Lung microvascular endothelial cell (primary cell): ENCODE measurements around the gene SEPHS1. TPM values are rescaled to one million over a fixed set of nuclear protein-coding genes. Genes with fewer than 3 reads are reported as not detected.
"Not testable (repeated sequence)": the region's sequence is repeated elsewhere in the genome, so short reads cannot be mapped to it uniquely, and the experiment has no call there.

Source experiments
- DNase-seq, 2 donors: peaks; one replicate each; pipeline versions ENCODE4 v3.0.0 to v3.0.0-alpha.2; 2010; ENCODE audit warnings: low read depth in 2 of 2
- total RNA-seq: library from RNA; depleted of rRNA; stranded (reverse); fragments of >200 nt; gene quantifications from 2 replicates; pipeline ENCODE4 v1.2.1, GENCODE V29; 2014

SEPHS1 gene, protein sequence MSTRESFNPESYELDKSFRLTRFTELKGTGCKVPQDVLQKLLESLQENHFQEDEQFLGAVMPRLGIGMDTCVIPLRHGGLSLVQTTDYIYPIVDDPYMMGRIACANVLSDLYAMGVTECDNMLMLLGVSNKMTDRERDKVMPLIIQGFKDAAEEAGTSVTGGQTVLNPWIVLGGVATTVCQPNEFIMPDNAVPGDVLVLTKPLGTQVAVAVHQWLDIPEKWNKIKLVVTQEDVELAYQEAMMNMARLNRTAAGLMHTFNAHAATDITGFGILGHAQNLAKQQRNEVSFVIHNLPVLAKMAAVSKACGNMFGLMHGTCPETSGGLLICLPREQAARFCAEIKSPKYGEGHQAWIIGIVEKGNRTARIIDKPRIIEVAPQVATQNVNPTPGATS
- total RNA-seq, result 29.0 and 35.1 TPM in 2 replicates

DNA sequence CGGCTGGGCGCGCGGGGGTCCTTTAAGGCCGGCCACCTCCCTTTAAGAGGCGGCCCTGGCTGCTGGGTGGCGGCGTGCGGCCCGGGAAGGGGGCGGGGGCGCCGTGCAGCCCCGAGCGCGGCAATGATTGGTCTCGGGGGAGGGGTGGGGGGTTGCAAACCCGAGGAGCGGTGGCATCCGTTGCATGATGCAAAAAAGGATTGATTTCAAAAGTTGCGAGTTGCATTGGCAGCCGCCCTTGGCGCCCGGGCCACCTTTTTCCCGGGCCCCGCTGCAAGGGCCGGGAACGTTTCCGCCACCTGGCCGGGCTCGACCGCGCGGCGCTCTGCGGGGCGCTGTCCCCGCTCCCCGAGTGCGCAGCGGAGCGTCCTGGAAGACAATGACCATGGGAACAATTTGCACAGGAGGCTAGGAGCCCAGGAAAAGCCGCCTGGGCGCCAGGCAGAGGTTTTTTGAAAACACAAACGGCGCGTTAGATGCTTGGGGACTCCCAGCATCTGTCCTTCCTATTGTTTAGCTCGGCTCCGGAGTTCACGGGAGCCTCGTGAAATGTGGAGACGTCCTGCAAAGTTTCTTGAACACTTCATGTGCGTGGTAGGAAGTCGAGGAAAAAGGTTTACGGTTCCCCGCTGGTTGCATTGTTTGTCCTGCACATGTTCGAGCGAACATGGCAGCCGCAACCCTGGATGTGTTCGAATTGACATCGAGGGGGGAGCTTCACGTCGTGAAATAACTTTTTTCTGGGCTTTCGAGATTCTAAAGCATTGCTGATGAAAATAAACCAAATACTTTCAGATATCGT, at the start of gene SEPHS1:
TSS of gene SEPHS1 (minus strand) at position 78 of the 802 bp plus-strand sequence. CDS start 3,343 bp downstream, outside the sequence.
- peak; percentile 62 to 74 for DNase-seq

DNA sequence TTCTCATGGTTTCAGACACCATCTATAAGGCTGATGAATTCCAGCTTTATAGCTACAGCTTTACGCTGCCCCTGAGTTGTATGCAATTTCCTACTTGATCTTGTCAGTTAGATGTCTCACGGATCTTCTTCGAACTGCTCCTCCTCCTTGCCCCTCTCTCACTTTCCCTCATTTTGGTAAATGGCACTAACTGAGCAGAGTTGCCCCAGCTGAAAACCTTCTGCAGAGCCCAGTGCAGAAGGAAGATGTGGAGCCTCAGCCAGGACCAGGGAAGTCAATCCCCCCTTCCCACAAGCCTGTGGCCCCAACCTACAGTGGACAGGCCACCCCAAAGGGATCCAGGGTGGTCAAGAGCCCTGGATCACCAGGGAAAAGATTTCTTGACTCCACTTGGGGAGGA, 49.0 kb upstream of the SEPHS1 start:
- no peak for DNase-seq

DNA sequence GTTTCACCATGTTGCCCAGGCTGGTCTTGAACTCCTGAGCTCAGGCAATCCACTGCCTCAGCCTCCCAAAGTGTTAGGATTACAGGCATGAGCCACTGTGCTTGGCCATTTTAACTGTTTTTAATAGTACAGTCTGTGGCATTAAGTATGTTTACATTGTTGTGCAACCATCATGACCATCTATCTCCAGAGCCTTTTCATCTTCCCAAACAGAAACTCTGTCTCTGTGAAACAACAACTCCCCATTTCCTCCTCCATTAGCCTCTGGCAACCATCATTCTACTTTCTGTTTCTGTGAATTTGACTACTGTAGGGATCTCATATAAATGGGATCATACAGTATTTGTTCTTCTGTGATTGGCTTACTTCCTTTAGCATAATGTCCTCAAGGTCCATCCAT, 48.3 kb upstream of the SEPHS1 start:
- no peak for DNase-seq

DNA sequence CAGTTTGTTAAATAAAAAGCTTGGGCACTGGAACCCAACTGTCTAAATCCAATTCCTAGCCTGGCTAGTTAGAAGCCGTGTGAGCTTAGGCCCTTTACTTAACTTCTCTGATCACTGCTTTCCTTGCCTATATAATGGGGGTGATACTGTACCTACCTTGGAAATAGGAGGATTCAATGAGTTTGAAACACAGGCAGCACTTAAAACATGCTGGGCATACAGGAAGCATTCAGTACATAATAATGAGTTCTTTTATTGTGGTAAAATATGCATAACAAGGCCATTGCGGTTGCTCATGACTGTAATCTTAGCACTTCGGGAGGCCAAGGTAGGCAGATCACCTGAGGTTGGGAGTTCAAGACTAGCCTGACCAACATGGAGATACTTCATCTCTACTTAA, 47.4 kb upstream of the SEPHS1 start:
- DNase-seq, result no peak

DNA sequence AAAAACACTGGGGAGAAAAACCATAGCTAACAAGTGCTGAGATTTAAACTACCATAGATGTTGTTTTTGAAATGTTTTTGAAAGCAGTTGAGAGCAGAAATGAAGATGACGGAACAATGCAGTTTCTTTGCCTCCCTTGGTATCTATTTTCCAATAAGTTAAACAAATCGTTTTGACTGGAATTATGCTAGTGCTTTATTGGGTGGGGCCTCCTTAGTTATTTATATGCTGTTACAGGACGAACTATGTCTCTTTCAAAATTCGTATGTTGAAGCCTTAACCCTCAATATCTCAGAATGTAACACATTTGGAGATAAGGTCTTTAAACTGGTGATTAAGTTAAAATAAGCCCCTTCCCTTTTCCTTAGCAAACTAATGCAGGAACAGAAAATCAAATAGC, 45.5 kb upstream of the SEPHS1 start:
- DNase-seq, result no peak

DNA sequence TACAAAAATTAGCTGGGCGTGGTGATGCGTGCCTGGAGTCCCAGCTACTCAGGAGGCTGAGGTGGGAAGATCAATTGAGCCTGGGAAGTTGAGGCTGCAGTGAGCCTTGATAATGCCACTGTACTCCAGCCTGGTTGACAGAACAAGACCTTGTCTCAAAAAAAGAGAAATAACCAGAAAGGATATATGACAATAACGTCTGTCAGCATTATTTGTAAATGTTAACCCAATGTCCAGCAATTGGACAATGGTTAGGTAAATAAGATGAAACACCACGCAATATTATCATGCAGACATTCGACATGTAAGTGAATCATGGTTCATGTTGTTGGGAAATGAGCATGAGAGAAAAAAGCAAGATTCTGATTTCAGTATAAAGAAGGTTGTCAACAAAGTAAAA, 44.6 kb upstream of the SEPHS1 start:
- no peak for DNase-seq

DNA sequence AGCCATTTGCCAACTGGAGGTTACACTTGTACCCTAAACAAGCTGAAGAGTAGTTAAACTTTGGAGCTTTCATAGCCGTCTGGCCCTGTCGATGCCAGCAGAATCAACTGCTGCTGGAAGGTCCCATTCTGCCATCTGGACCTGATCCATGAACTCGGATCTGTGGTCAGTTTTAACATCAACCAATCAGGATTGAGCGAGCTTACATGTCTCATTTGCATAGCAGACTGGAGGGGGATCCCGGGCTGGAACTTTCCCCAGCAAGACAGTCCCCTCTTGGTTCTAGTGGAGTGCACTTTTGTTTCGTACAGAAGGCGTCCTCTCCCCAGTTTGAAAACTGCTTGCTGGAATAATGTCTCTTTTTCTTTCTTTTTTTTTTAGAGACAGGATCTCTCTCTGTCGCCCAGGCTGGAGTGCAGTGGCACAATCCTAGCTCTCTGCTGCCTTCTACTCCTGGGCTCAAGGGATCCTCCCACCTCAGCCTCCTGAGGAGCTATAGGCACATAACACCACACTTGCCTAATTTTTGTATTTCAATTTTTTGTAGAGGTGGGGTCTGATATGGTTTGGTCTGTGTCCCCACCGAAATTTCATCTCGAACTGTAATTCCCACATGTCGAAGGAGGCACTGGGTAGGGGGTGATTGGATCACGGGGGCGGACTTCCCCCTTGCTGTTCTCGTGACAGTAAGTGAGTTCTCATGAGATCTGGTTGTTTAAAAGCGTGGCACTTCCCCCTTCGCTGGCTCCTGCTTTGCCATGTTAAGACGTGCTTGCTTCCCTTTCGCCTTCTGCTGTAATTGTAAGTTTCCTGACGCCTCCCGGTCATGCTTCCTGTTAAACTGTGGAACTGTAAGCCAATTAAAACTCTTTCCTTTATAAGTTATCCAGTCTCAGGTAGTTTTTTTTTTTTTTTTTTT, 42.8 kb upstream of the SEPHS1 start:
- DNase-seq, result peak in 1 of 2 donors; percentile 44

DNA sequence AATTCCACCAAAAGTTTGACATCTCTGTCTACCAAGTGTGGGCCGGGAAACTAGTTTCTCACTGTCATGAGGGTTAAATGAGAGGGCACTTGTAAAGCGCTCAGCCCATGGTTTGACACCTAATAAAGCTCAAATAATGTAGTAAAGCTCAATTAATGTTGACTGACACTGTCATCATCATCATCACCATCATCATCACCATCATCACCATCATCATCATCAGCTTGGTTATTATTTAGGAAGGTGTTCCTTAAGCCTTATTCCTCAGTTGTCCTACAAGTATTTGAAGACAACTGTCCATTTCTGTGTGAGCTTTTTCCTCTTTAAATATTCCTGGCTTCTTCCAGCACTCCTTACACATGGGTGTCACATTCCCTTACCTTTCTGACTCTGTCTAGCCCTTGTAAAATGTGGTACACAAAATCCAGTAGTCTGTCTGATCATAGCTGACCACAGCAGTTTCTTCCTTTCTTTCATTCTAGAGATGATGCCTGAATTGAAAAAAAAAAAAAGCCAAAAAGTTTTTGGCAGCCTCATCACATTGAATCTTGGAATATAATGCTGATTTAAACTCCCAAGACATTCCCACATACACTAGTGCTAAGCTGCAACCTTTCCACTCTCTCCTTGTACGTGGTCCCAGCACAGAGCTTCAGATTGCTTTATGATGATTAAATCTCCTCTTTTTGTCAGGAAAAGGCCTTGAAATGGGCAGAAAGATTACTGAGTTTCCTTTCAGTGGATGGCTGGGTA, 40.6 kb upstream of the SEPHS1 start:
- DNase-seq, result no peak

DNA sequence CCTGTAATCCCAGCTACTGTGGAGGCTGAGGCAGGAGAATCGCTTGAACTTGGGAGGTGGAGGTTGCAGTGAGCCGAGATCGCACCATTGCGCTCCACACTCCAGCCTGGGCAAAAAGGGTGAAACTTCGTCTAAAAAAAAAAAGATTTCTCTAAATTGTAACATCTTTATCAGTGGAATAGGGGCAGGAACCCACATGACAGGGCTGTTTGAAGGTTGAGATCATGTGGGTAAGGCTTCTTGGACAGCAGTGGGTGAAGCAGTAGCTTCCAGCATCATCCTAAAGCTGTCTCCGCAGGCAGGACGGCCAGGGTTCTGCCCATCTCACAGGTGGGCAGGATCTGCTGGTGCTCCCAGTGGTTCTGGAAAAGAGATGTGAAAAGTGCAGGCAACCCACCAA, 37.9 kb upstream of the SEPHS1 start:
- DNase-seq, result no peak

DNA sequence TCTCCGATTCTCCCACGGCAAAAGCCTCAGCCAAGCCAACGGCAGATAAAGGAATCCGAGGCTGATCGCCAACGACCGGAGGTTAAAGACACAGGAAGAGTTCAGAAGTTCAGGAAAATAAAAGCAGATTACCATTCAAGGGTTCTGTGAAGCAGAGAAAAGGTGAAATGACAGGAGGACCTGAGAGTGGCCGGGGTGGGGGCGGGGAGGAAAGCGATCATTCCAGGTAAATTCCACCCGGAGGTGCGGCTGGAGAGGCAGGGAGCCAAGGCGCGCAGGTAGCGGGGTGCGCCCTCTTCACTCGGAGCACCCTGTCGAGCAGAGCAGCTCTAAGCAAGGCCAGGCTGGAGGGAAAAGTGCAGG, 35.3 kb upstream of the SEPHS1 start:
- DNase-seq, result no peak

DNA sequence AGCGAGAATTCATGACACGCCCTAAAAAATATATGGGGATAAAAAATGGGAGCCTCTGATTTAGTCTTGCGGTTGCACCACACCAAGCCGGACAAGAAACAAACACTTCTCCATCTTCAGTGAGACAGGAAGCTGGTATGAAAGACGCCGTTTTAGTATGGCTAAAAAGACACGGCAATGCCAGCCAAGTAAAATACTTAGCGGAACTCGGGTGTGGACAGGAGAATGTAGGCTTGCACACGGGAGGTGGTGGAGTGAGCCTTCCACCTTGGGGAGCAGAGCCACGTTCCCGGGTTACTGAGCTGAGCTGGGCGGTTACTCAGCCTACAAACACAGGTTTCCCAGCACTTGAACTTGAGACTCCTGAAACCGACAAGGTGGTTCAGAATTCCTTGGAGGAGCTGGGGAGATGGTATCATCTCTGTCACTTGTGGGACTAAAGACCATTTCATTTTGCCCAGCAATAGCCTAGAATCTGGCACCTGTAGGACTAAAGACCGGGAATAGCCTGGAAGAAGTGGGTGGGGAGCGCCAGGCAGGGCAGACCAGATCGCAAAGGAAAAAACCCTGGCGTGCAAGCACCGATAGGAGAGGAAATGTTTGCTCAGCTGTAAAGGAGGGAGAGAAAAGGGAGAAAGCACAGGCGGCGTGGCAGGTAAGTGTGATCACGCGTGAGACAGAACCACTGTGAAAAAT, 34.8 kb upstream of the SEPHS1 start:
- DNase-seq, result no peak

DNA sequence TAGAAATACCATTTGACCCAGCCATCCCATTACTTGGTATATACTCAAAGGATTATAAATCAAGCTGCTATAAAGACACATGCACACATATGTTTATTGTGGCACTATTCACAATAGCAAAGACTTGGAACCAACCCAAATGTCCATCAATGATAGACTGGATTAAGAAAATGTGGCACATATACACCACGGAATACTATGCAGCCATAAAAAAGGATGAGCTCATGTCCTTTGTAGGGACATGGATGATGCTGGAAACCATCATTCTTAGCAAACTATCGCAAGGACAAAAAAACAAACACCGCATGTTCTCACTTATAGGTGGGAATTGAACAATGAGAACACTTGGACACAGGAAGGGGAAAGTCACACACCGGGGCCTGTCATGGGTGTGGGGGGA, 31.0 kb upstream of the SEPHS1 start:
- not testable (repeated sequence) for DNase-seq

DNA sequence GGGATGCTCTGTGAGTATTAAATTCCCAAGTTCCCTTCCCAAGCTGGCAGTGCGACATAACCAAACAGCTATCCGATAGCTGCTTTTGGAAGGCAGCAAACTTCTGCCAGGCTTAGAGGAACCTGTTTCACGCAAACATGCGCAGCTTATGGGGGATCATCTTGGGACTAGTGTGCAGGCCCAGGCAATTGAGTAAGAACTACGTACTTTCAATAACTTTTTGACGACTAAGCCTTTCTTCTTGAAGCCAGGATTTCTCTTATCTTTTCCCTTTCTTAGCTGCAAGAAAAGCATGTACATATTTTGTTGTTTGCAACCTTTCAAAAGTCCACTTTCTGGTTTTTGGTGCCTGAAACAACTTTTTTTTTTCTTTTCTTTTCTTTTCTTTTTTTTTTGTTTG, 28.7 kb upstream of the SEPHS1 start:
- DNase-seq, result no peak

DNA sequence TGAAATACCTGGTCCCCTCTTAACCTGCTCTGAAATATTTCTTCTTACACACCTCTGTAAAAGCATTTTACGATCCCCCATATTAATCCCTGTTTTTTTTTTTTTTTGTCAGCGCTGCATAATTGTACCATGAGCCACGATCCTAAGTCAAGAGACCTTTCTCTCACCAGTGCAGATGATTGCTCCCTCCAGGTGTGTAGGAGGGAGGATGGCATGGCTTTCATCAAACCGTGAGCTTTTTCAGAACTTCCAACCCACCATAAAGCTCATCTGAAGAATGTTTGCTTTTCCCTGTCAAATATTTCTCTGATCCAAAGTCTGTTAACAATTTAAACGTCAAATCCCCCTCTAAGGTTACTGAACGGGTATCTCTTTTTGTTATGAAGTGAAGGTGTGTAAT, 28.2 kb upstream of the SEPHS1 start:
- no peak for DNase-seq

DNA sequence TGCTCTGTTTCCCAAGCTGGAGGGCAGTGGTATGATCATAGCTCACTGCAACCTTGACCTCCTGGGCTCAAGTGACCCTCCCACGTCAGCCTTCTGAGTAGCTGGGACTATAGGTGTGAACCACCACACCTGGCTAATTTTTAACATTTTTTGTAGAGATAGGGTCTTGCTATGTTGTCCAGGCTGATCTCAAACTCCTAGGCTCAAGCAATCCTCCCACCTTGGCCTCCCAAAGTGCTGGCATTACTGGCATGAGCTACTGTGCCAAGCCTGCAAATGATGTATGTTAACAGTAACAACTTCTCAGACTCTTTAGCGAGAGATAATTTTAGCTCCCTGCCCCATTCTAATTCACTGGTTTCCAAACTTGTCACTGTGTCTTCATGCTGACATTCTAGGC, 27.7 kb upstream of the SEPHS1 start:
- DNase-seq, result no peak

DNA sequence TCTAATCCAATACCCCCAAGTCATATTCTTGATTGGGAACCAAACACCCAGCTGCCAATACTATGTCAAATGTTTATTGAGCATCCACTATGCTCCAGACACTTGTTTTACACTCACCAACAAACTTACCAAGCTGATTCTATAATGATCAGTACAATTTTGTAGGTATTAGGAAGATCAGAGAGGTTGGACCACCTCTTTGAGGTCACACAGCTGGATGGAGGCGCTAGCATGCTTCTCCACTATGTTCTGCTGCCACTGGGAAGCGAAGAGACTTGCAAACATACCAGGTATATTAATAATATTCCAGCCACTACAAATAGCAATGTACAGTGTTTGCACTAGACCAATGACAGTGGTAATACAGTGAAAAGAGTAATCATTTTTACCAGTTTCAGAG, 25.6 kb upstream of the SEPHS1 start:
- no peak for DNase-seq

DNA sequence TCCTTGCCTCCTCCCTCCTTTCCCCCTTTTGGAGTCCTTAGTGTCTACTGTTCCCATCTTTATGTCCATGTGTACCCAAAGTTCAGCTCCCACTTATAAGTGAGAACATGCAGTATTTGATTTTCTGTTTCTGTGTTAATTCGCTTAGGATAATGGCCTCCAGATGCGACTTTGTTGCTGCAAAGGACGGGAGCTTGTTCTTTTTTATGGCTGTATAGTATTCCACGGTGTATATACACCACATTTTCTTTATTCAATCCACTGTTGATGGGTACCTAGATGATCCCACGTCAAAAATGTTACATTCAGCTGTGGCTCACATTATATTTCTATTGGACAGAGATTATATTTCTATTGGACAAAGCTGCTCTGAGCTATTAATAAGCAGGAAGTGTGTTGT, 24.4 kb upstream of the SEPHS1 start:
- no peak for DNase-seq

DNA sequence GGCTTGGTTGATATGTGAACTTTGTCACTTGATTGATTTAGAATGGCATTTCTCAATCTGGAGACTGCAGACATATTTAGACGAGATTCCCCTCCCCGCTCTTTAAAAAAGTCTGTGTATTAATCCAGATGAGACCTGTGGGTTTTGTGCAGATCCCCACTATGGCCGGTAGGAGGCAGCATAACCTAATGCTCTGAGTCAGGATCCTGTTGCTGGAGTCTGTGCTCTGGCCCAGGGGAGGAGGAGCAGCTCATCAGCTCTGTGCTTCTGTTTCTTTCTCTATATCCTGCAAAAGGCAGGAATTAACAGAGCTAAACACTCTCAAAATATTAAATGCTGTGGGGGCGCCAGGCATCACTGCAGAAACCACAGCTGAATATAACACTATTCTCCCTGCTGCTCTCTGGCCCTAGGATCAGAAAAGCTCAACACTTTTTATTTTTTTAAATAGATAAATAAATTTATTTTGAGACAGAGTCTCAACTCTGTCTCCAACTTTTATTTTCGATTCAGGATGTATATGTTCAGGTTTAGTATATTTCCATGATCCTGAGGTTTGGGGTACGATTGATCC, 23.9 kb upstream of the SEPHS1 start:
- DNase-seq, result peak; percentile 85 to 89

DNA sequence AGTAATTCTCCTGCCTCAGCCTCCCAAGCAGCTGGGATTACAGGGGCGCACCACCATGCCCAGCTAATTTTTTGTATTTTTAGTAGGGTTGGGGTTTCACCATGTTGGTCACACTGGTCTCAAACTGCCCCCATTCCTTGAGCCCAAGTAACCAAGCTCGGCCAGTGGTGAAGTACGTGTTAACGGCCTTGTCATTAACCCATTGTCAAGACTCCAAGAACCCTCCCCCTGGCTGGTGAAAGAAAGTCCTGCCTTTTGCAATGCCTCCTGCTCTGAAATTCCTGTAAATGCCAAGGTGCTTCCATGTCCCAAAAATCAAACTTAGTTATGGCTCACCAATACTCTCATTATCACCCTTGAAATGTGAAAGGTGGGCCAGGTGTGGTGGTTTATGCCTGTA, 18.8 kb upstream of the SEPHS1 start:
- no peak for DNase-seq

DNA sequence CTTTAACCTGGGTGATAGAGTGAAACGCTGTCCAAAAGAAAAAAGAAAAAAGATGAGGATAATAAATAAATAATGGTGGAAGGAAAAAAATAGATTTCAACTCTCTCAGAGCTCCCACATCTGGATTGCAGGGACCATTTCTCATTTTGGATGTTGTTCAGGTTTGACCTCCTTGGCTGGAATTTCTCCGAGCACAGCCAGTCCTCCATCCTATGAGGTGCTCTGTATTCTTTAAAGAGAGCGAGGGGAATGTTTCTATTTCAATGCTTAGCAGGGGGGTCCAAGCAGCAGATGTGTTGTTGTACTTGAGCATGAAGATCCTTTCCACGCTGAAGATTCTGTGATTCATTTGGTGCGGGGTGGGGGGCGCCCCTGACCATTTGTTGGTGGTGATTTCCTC, 17.7 kb upstream of the SEPHS1 start:
- no peak for DNase-seq
